IPS DF 4.7 (cell line): ENCODE measurements around the gene ANXA8L1.
"Not testable (repeated sequence)": the region's sequence is repeated elsewhere in the genome, so short reads cannot be mapped to it uniquely, and the experiment has no call there.

Experiments
- DNase-seq: peaks from one replicate; pipeline ENCODE4 v3.0.0-alpha.2; 2013; ENCODE audit warnings: low spot score; ENCODE audit errors: extremely low read depth

Gene ANXA8L1, protein sequence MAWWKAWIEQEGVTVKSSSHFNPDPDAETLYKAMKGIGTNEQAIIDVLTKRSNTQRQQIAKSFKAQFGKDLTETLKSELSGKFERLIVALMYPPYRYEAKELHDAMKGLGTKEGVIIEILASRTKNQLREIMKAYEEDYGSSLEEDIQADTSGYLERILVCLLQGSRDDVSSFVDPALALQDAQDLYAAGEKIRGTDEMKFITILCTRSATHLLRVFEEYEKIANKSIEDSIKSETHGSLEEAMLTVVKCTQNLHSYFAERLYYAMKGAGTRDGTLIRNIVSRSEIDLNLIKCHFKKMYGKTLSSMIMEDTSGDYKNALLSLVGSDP

GRCh38 chr10:46375406-46375805, at the start of gene ANXA8L1:
TSS of gene ANXA8L1 (plus strand) at chr10:46375776. CDS start at chr10:46375852, 76 bp downstream.
- not testable (repeated sequence) for DNase-seq

GRCh38 chr10:46326066-46326465, 49.5 kb upstream of the ANXA8L1 start:
- DNase-seq: no peak

GRCh38 chr10:46326971-46327370, 48.6 kb upstream of the ANXA8L1 start:
- no peak for DNase-seq

GRCh38 chr10:46327685-46328084, 47.9 kb upstream of the ANXA8L1 start:
- no peak for DNase-seq

GRCh38 chr10:46328853-46329689, 46.5 kb upstream of the ANXA8L1 start:
- DNase-seq: no peak

DNA sequence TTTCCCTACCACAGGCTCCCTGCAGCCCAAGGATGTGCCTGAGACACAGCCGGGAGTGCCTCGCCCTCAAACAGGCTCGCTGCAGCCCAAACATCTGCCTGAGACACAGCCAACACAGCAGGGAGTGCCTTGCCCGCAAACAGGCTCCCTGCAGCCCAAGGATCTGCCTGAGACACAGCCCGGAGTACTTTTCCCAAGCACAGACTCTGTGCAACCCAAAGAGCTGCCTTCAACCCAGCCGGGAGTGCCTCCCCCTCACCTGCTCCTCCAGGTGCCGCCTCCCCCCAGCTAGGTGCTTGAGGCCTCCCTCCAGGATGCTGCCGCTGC, 45.9 kb upstream of the ANXA8L1 start:
- no peak for DNase-seq

GRCh38 chr10:46330894-46331293, 44.7 kb upstream of the ANXA8L1 start:
- no peak for DNase-seq

DNA sequence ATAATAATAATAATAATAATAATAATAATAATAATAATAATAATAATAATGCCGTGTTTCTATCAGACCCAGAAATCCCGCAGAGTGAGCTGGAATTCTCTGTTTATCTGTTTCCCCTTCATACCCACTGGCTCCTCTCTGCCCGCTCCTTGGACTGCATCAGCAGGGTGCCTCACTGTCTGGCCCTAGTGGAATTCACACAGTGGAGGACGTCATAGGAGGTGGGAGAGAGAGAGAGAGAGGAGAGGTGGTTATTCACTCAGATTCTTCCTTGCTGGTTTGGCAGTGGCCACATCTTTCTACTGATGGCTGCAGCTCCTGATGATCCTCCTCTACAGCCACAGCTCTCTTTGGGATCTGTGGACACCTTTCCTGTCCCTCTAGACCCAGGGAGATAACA, 10.1 kb upstream of the ANXA8L1 start:
- DNase-seq: not testable (repeated sequence)

DNA sequence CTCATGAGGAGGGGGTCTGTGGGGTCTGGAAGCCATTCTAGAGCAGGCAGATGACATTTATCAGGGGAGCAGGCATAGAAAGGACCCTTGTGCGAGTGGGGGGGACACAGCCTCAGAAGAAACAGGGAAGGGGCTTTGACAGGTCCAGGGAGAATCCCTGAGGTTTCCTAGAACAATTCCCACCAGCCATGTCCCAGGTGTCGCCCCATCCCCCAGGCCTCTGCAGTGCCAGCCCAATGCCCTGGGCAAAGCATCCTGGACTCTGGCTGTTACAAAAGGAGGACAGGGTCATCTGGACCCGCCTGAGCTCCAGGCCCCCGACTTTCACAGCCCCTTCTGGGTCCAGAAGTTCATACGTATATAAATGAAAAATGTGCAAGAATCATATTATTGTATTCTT, 8.4 kb upstream of the ANXA8L1 start:
- not testable (repeated sequence) for DNase-seq

DNA sequence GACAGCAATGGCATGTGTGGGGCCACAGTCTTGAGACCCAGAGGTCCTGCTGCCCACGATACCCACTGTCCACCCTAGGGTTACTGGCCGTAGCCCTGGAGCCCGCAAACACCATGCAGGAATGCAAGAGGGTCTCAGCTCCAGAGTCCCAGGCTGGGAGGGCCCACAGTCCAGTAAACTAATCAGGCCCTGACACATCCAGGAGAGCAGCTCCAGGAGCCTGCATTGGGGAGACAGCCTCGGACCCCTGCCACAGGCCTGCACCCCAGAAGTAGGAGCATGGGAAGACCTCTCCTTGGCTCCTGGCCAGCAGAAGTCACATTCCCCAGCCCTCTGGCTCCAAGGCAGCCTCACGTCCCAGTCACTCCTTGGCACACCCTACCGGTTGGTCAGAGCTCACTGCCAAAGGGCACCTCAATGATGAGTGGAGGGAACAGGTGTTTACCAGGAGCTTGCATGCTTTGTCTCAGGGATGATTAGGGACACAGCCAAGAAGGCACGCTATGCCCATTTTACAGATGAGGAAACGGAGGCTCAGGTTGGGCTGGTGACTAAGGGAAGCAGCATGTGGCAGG, 7.8 kb upstream of the ANXA8L1 start:
- DNase-seq: not testable (repeated sequence)

- not testable (repeated sequence) for DNase-seq
Measured at GRCh38 chr10:46368956-46369355, 6.6 kb upstream of the ANXA8L1 start.

DNA sequence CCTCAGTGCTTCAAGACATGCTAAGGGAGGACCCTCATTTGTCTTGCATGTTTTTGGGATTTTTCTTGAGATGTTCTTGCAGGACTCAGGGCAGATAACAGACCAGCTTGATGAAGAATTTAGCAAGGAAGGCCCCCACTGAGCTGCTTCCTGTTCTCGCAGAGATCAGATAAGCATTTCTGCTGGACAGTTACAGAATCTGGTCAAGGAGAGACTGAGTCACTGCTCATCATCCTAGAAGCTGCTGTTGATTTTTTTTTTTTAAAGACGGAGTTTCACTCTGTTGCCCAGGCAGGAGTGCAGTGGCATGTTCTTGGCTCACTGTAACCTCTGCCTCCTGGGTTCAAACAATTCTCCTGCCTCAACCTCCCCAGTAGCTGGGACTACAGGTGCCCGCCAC, 1.2 kb upstream of the ANXA8L1 start:
- not testable (repeated sequence) for DNase-seq

GRCh38 chr10:46377022-46377421, 1.4 kb downstream of the ANXA8L1 start:
- DNase-seq: not testable (repeated sequence)

- DNase-seq: not testable (repeated sequence)
Measured at GRCh38 chr10:46377651-46378050, 2.1 kb downstream of the ANXA8L1 start.

DNA sequence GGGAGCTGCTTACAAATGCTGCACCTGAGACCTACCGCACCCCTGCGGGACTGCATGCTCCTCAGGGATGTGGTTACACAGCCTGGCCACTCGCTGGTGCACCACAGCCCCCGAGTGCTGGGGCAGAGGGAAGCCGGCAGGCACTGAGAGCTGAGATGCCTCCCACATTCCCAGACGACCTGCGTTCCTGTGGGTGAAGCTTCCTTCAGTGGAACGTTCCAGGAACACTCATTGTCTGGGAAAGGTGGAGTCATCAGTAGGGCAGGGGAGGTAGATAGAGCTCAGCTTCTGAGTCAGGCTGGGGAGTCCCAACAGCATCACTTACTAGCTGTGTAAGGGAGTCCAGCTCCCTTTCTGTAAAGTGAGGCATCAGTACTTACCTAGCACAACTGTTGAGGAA, 2.5 kb downstream of the ANXA8L1 start:
- DNase-seq: not testable (repeated sequence)

DNA sequence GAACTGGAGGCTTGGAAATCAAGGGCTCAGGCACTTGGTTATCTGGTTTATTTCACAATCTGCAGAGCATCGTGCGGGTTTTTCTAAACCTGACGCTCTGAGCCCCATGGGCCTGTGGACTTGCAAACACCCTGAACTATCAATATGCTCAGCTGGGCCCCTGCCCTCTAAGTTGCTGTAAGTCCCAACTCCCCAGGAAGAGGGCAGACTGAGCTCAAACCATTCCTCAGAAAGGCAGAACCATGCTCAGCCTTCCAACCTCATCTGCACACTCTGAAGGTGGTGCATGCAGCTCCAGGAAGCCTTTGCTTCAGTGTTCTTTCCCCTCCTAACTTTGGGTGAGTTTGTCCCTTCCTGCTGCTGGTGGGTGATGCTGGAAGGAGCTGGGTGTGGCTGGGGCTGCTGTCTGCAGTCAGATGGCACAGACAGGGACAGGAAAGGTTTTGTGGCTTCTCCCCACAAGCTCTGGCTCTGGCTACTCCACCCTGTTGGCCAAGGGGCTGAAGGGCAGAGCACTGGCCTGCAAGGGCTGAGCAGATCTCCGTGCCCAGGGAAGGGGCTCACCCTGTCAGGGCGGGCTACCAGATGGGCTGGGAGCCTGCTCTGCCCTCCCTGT, 3.8 kb downstream of the ANXA8L1 start:
- not testable (repeated sequence) for DNase-seq

DNA sequence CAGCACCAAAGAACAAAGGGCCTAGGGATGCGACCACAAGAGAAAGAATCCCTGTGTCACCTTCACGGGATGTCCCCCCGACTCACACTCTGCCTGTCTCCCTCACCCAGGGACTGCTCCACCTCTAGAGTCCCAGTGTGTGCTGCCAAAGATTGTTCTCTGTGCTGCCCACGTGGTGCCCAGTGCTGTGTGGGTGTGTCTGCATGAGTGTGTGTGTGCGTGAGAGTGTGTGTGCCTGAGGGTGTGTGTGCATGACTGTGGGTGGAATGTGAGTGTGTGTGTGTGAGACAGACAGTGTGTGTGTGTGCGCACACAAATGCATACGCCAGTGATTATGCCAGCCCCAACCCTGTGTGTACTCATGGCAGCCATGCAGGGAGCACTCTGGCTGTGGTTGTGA, 10.3 kb downstream of the ANXA8L1 start:
- not testable (repeated sequence) for DNase-seq

- not testable (repeated sequence) for DNase-seq
Measured at GRCh38 chr10:46386694-46387093, 11.1 kb downstream of the ANXA8L1 start.

DNA sequence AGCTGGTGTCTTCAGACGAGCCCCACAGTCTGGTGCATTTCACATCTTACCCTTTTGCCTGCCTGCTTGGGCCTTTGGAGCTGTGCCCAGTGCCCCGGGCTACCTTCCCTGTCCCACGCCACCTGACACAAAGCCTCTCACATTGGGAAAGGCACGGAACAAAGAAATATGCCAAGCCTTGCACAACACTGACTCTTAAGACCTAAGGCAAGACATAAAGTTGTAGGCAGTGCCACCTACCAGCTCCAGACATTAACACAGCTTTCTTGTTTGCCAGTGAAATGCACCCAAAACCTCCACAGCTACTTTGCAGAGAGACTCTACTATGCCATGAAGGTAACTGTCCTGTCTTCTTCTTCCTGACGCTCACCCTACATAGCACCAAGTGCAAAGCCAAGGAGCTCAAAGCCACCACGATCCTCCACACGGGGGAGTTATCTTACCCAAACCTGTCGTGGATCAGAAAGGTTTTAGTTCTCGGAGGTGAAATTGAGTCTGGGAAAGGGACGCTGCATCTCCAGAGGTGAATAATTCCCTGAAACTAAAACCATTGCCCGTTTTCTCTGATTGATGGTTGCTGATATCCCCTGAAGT, 11.8 kb downstream of the ANXA8L1 start:
- DNase-seq: not testable (repeated sequence)

GRCh38 chr10:46391422-46391821, 15.8 kb downstream of the ANXA8L1 start:
- DNase-seq: not testable (repeated sequence)
